NCI-H1048 (cell line): ENCODE measurements around the gene SPART.
"Not testable (repeated sequence)": the region's sequence is repeated elsewhere in the genome, so short reads cannot be mapped to it uniquely, and the experiment has no call there.

Source experiments
- DNase-seq: peaks from one replicate; lab custom pipeline; 2025; lab: John Stamatoyannopoulos, UW

SPART gene

GRCh38 chr13:36353001-36353400 lies 6.8 kb upstream of the SPART start:
- no peak for DNase-seq

GRCh38 chr13:36352350-36352749 lies 6.2 kb upstream of the SPART start:
- DNase-seq, result no peak

- DNase-seq, result no peak
Measured at GRCh38 chr13:36347531-36348210, 1.5 kb upstream of the SPART start.

- DNase-seq, result no peak
Measured at GRCh38 chr13:36345438-36346221, 564 bp downstream of the SPART start.

- DNase-seq, result no peak
Measured at GRCh38 chr13:36344886-36345437, 1.2 kb downstream of the SPART start.

GRCh38 chr13:36344173-36344572 lies 2.0 kb downstream of the SPART start:
- no peak for DNase-seq

GRCh38 chr13:36343766-36344165 lies 2.4 kb downstream of the SPART start:
- DNase-seq, result no peak

- no peak for DNase-seq
Measured at GRCh38 chr13:36342715-36343114, 3.5 kb downstream of the SPART start.

- DNase-seq, result no peak
Measured at GRCh38 chr13:36341718-36342117, 4.5 kb downstream of the SPART start.

GRCh38 chr13:36339600-36340155 lies 6.5 kb downstream of the SPART start:
- DNase-seq, result no peak

- DNase-seq, result no peak
Measured at GRCh38 chr13:36337938-36338641, 8.1 kb downstream of the SPART start.

- DNase-seq, result no peak
Measured at GRCh38 chr13:36332986-36333385, 13.2 kb downstream of the SPART start.

- DNase-seq, result not testable (repeated sequence)
Measured at GRCh38 chr13:36332255-36332654, 13.9 kb downstream of the SPART start.

- no peak for DNase-seq
Measured at GRCh38 chr13:36331280-36331679, 14.9 kb downstream of the SPART start.

- DNase-seq, result no peak
Measured at GRCh38 chr13:36329361-36329760, 16.8 kb downstream of the SPART start.

GRCh38 chr13:36328821-36329220 lies 17.4 kb downstream of the SPART start:
- DNase-seq, result no peak

- DNase-seq, result no peak
Measured at GRCh38 chr13:36325912-36326311, 20.3 kb downstream of the SPART start.

GRCh38 chr13:36324881-36325280 lies 21.3 kb downstream of the SPART start:
- not testable (repeated sequence) for DNase-seq

- no peak for DNase-seq
Measured at GRCh38 chr13:36323951-36324566, 22.1 kb downstream of the SPART start.

GRCh38 chr13:36323408-36323807 lies 22.8 kb downstream of the SPART start:
- no peak for DNase-seq

- DNase-seq, result not testable (repeated sequence)
Measured at GRCh38 chr13:36319793-36320192, 26.4 kb downstream of the SPART start.
